Gastroesophageal sphincter (tissue), 3 donors: ENCODE measurements around the gene ALDH1A1.

Source experiments
- CTCF ChIP-seq, 4 experiments: fragments of 200-600 bp in 2 of 4; fragments of 450-650 bp in 2 of 4; sonication (generic) in 1 of 4; IDR thresholded peaks; one replicate each; pipeline ENCODE4 v1.5.1; 2017 to 2019; ENCODE audit warnings: antibody characterized with exemption in 4 of 4, mild to moderate bottlenecking in 2 of 4, moderate library complexity in 2 of 4
- EP300 ChIP-seq: sonication (generic); formaldehyde crosslinking; IDR thresholded peaks from one replicate; pipeline ENCODE4 v1.6.1; 2017; ENCODE audit warnings: antibody characterized with exemption, mild to moderate bottlenecking
- POLR2A ChIP-seq, 2 donors: fragments of 450-650 bp; IDR thresholded peaks; one replicate each; pipeline ENCODE4 v1.6.1; 2017; ENCODE audit warnings: antibody characterized with exemption in 2 of 2, mild to moderate bottlenecking in 2 of 2, moderate library complexity in 1 of 2
- POLR2AphosphoS5 ChIP-seq: sonication (generic); formaldehyde crosslinking; IDR thresholded peaks from one replicate; pipeline ENCODE4 v1.6.1; 2017; ENCODE audit warnings: antibody characterized with exemption

DNA sequence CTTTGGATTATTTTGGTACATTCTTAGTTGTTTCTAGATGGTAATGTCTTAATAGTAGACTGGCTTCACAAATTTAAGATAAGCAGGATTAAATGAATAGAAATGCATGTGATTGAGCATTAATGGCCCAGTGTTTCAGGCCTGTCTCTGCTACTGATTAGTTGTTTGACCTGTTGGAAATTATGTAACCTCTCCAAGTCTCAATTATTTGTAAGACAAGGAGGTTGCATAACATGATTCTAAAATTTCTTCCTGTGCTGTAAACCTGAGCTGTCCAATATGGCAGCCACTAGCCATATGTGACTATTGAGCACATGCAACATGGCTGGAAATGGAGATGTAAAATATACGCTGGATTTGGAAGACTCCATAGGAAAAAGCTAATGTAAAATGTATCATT, 97.5 kb downstream of the ALDH1A1 start:
- TF ChIP-seq CTCF (IDR thresholded peaks at IDR 0.05) (no peak), POLR2A (IDR thresholded peaks at IDR 0.05) (no peak), POLR2AphosphoS5 (no peak), EP300 (no peak)
